ENCODE data around the gene CDK17. TPM values are rescaled to one million over a fixed set of nuclear protein-coding genes. Genes with fewer than 3 reads are reported as not detected.

The CDK17 gene
- total RNA-seq, 2 experiments from 2014 or later = 30.1 to 31.7 TPM

DNA sequence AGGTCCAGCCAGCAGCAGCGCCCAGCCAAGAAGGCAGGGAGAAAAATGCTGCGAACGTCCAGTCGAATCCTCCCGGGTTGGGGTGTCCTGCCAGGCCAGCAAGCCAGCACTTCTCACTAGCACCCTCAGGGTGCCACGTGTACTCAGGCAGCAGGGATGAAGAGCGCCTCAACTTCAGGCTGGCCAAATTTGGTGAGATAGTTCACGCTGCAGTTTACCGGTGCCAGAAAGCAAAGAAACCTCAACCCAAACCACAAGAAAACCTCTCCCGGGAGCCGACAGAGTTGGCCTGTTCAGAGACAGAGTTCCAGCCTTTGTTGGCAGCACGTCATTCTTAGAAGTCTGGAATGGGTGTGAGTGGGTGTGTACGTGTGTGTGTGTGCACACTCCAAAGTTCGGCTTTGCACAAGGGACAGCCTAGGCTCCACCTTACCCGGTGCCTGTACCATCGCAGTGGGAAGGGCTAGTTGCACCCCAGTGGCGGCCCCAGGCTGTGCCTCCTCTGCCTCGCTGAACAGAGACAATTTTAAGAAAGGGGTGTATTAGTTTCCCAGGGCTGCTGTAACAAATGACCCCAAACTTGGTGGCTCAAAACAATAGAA is 163.9 kb downstream of the CDK17 start:
- H3K27ac Mint-ChIP-seq = no peak overlapping the region
- peaks cover 26% of the 10 kb centered on the region for H3K36me3 Mint-ChIP-seq
- no peaks in the 10 kb centered on the region for H3K27me3 Mint-ChIP-seq
- peak; percentile 17 for DNase-seq
- peak overlapping the region; percentile 18 for H3K4me3 Mint-ChIP-seq
- peaks cover 36% of the 10 kb centered on the region for H3K4me1 Mint-ChIP-seq
- H3K9me3 Mint-ChIP-seq = no peaks in the 10 kb centered on the region

DNA sequence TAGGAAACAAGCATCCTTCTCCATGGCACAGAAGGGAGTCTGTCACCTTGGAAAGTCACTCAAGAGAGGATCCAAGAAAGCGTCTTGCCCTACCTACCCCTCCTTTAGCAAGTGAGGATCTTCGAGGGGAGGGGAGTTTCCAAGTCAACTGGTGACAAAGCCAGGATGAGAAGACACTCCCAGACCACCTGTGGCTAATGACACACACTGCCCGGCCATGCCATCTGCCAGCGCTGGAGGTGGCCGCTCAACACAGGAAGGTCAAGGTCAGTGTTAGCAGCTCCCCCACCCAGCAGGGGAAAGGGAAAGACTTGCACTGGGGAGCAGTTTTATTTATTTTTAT is 164.8 kb downstream of the CDK17 start:
- no peak overlapping the region for H3K27ac Mint-ChIP-seq
- peaks cover 35% of the 10 kb centered on the region for H3K4me1 Mint-ChIP-seq
- peaks cover 26% of the 10 kb centered on the region for H3K36me3 Mint-ChIP-seq
- no peaks in the 10 kb centered on the region for H3K9me3 Mint-ChIP-seq
- H3K4me3 Mint-ChIP-seq = no peak overlapping the region
- no peaks in the 10 kb centered on the region for H3K27me3 Mint-ChIP-seq
- no peak for DNase-seq

DNA sequence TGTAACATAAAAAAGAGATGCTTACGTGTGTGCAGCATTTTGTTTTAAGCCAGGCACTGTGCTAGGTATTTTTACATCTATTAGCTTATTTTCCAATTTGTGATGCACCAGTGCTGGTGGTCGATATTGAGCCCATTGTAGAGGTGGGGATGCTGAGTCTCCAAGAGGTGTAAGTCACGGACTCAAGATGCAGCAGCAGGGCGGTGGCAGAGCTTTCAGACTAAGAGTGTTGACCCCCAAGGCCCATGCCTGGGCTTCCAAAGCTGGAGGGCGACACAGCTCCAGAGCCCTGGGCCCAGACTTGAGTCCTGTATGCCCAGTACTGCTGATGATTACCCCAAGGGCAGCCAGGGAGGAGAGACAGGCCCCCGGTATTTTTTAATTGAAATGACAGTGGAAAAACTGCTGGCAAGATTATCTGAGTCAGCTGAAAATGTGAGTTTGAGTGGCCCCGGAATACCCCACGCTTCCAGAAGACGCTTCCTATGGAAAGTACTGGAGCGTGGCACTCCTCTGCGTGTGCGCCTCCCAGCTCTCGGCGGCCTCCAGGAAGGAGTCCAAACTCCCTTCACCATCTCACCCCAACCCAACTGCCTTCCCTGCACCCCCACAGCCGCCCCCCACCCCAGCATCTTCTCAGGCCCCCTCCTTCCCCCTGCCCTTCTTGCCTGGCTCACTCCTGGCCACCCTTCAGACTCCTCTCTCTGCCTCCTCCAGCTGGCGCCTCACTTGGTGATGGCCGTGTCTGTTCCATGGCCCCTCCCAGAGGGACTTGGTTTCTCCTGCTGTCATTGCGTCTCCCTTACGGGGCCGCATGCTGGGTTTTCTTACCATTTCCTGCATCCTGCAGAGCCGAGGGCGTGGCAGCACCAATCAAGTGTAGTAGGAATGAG is 165.4 kb downstream of the CDK17 start:
- no peak overlapping the region for H3K4me3 Mint-ChIP-seq
- peaks cover 26% of the 10 kb centered on the region for H3K36me3 Mint-ChIP-seq
- peaks cover 35% of the 10 kb centered on the region for H3K4me1 Mint-ChIP-seq

DNA sequence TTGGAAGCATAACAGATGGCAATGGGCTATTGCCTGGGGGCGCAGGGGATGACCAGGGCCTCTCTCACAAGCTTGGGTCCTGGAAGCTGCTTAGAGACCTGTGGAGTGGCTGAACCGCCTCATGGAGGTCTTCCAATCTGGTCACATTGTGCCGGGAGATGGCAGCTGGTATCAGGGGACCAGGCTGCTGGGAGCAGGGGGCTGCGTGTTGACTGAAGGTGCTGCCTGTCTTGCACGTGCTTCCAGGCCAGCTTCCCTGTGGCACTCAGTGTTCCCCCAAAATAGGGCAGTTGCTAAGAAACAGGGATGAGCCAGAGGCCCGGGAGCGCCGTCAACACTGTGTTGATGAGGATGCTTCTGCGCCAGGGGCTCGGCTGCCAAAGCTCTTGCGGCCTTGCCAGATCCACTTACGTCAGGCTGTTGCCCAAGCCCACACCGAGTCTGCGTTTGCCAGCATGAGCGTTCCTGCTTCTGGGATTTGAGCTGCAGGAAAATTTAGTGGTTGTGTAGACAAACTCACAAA is 166.2 kb downstream of the CDK17 start:
- H3K27me3 Mint-ChIP-seq = no peaks in the 10 kb centered on the region
- DNase-seq = no peak
- peaks cover 26% of the 10 kb centered on the region for H3K36me3 Mint-ChIP-seq
- H3K4me1 Mint-ChIP-seq = peaks cover 35% of the 10 kb centered on the region
- H3K9me3 Mint-ChIP-seq = no peaks in the 10 kb centered on the region
- H3K27ac Mint-ChIP-seq = no peak overlapping the region
- no peak overlapping the region for H3K4me3 Mint-ChIP-seq

More for the DNA sequence above, 165.4 kb downstream of the CDK17 start:
- H3K9me3 Mint-ChIP-seq = no peaks in the 10 kb centered on the region
- DNase-seq = no peak
- no peaks in the 10 kb centered on the region for H3K27me3 Mint-ChIP-seq
- no peak overlapping the region for H3K27ac Mint-ChIP-seq

DNA sequence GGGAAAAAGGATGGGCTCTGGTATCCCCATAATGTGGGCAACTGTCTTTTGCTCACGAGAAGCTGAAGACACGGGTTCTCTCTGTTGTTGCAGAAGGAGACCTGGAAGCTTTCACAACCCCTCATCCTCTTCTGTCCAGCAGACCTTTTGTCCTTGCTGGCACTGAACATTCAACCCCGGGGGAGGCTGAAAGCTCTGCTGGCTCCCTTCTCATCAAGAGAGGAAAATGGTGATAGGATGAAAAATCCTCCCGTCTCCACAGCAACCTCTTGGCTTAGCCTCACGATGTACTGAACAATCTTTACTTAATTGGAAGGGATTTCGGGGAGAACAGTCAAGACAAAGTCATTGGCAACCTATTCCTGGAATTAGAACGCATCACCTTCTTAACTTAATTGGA is 167.1 kb downstream of the CDK17 start:
- DNase-seq = no peak
- no peaks in the 10 kb centered on the region for H3K9me3 Mint-ChIP-seq
- H3K27me3 Mint-ChIP-seq = no peaks in the 10 kb centered on the region
- peaks cover 33% of the 10 kb centered on the region for H3K4me1 Mint-ChIP-seq
- H3K27ac Mint-ChIP-seq = no peak overlapping the region
- H3K4me3 Mint-ChIP-seq = no peak overlapping the region
- peaks cover 26% of the 10 kb centered on the region for H3K36me3 Mint-ChIP-seq

DNA sequence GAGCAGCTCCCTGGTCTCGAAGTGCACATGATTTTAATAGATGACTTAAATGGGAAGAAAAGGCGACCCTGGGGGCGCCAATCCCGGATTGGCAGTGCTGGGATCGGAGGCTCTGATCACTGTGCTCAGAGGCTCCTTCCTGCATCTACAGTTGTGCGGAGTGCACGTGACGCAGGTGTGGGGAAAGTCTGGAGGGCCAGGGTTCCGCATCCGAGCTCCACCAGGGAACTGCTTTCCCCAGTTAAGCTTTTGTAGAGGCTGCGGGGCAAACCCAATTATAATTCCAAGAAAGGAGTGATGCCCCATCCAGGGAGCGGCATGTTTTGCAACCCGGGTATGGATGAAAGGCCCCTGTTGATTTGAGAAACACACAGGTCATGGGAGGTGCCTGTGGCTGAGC is 169.6 kb downstream of the CDK17 start:
- H3K27me3 Mint-ChIP-seq = no peaks in the 10 kb centered on the region
- peaks cover 18% of the 10 kb centered on the region for H3K36me3 Mint-ChIP-seq
- H3K9me3 Mint-ChIP-seq = no peaks in the 10 kb centered on the region
- H3K4me1 Mint-ChIP-seq = peaks cover 17% of the 10 kb centered on the region
- no peak overlapping the region for H3K4me3 Mint-ChIP-seq
- DNase-seq = no peak
- H3K27ac Mint-ChIP-seq = no peak overlapping the region

DNA sequence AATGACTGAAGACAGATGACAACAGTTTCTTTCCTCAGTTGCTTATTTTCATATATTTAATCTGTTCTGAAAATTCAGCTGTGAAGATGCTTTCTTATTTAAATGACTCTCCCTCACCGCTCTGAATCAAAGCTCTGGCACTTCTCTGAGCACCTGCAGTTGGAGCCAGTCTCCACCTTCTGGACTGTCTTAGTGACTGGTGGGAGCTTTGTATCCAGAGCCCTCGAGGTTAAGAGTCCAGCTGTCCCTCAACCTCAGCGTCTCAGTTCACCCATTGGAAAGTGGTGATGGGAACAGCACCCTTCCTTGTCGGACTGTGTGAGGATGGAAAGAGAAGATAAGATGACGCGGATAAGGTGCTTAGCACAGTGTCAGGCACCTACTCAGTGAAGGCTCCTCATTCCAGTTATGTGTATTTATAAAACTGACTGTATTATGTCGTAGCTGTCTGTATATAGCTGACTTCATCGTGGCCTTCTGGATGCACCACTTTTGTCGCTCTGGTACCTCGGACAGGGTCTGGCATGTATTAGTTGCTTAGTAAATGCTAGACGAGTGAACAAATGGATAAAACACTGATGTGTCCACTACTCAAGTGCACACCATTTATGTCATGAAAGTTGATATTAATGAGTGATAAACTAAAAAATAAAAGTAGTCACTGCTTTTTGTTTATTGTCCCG is 171.5 kb downstream of the CDK17 start:
- Mint-ChIP-seq H3K9me3 (no peaks in the 10 kb centered on the region), H3K4me1 (peaks cover 8% of the 10 kb centered on the region), H3K27ac (no peak overlapping the region), H3K27me3 (no peaks in the 10 kb centered on the region), H3K4me3 (no peak overlapping the region), H3K36me3 (peaks cover 13% of the 10 kb centered on the region)
- no peak for DNase-seq

Other genes starting within 250 kb of the CDK17 start
- gene ELK3, start 206.1 kb downstream of the CDK17 start, total RNA-seq = 10 to 100 TPM; 10.9 to 12.6 TPM
- gene CFAP54, start 89.1 kb upstream of the CDK17 start, total RNA-seq = under 1 TPM; 0.26 to 0.52 TPM

Data from activated naive CD8-positive, alpha-beta T cell treated with anti-CD3 and anti-CD28 coated beads for 36 hours (primary cell).